Measurements from ENCODE around the gene DUSP22. TPM values are rescaled to one million over a fixed set of nuclear protein-coding genes. Genes with fewer than 3 reads are reported as not detected.

Gene DUSP22
- total and polyA plus RNA-seq, 2 experiments from 2014 or later, result 24.2 to 26.3 TPM

DNA sequence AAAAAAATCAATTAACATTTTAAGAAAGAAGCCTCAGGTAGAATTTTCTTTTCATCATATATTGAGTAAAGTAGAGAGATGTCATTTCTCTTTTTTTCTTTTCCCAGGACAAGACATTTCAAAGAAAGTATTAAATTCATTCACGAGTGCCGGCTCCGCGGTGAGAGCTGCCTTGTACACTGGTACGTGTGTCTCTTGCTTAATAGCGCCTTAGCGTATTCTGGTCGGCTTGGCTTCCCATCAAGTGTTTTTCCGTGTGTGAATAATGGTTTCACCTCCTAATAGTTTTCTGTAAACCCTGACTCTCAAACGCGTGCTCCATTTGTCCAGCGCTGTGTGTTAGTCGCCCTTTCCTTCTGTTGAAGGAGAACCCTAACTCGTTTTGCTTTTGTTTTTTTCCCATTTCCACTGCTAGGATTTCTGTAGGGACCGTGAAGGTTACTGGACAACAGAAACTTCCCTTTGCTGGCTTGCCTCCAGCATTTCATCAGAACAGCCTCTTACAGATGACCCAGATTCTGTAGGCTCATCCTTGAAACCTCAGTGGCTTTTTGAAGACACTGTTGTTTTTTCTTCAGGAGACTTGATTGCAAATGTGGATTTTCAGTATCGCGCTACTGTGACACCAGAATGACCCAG lies 53.6 kb downstream of the DUSP22 start:
- 82% methylated on average over 17 of the region's 17 CpGs for WGBS (ENCODE audit: low lambda C conversion rate, missing lambda C conversion rate)
- no peak for DNase-seq (ENCODE audit: low spot score)
- TF ChIP-seq, protein P1, sequence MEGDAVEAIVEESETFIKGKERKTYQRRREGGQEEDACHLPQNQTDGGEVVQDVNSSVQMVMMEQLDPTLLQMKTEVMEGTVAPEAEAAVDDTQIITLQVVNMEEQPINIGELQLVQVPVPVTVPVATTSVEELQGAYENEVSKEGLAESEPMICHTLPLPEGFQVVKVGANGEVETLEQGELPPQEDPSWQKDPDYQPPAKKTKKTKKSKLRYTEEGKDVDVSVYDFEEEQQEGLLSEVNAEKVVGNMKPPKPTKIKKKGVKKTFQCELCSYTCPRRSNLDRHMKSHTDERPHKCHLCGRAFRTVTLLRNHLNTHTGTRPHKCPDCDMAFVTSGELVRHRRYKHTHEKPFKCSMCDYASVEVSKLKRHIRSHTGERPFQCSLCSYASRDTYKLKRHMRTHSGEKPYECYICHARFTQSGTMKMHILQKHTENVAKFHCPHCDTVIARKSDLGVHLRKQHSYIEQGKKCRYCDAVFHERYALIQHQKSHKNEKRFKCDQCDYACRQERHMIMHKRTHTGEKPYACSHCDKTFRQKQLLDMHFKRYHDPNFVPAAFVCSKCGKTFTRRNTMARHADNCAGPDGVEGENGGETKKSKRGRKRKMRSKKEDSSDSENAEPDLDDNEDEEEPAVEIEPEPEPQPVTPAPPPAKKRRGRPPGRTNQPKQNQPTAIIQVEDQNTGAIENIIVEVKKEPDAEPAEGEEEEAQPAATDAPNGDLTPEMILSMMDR (IDR thresholded peaks at IDR 0.05; ENCODE audit: poor library complexity), result no peak
- TF ChIP-seq EZH2 (IDR thresholded peaks at IDR 0.05; ENCODE audit: borderline replicate concordance), result no peak
- no peak for TF ChIP-seq EZH2phosphoT487 (IDR thresholded peaks at IDR 0.05; ENCODE audit: low read depth, severe bottlenecking, unreplicated experiment)

GRCh38 chr6:346386-347030 lies 54.2 kb downstream of the DUSP22 start:
- Histone ChIP-seq H4K20me1 (ENCODE audit: insufficient read depth, poor library complexity, severe bottlenecking) (no peaks in the 10 kb centered on the region), H3K4me1 (ENCODE audit: insufficient read depth) (no peaks in the 10 kb centered on the region), H3K9me2 (replicated peaks; ENCODE audit: insufficient read depth) (no peaks in the 10 kb centered on the region), H3K9me3 (ENCODE audit: low read depth) (no peaks in the 10 kb centered on the region), H3K27ac (no peak overlapping the region), H3K27me3 (no peaks in the 10 kb centered on the region), H3K4me2 (no peak overlapping the region), H2AFZ (no peak overlapping the region), H3K79me2 (no peaks in the 10 kb centered on the region), H3K36me3 (replicated peaks; ENCODE audit: insufficient read depth, low read depth) (no peaks in the 10 kb centered on the region), H3K4me3 (no peak overlapping the region)
- DNase-seq (ENCODE audit: low spot score), result no peak
- TF ChIP-seq EZH2 (IDR thresholded peaks at IDR 0.05; ENCODE audit: borderline replicate concordance) (no peak), EZH2phosphoT487 (IDR thresholded peaks at IDR 0.05; ENCODE audit: low read depth, severe bottlenecking, unreplicated experiment) (no peak)
- TF ChIP-seq, protein P1 (IDR thresholded peaks at IDR 0.05; ENCODE audit: poor library complexity), result no peak
- 75% methylated on average over 10 of the region's 10 CpGs for WGBS (ENCODE audit: low lambda C conversion rate, missing lambda C conversion rate)

More for the DNA sequence above, 53.6 kb downstream of the DUSP22 start:
- Histone ChIP-seq H3K27me3 (no peaks in the 10 kb centered on the region), H3K4me1 (ENCODE audit: insufficient read depth) (no peaks in the 10 kb centered on the region), H3K4me2 (no peak overlapping the region), H4K20me1 (ENCODE audit: insufficient read depth, poor library complexity, severe bottlenecking) (no peaks in the 10 kb centered on the region), H2AFZ (no peak overlapping the region), H3K36me3 (replicated peaks; ENCODE audit: insufficient read depth, low read depth) (no peaks in the 10 kb centered on the region), H3K9me2 (replicated peaks; ENCODE audit: insufficient read depth) (no peaks in the 10 kb centered on the region), H3K9me3 (ENCODE audit: low read depth) (no peaks in the 10 kb centered on the region), H3K79me2 (no peaks in the 10 kb centered on the region), H3K4me3 (no peak overlapping the region), H3K27ac (no peak overlapping the region)

GRCh38 chr6:347232-347631 lies 54.9 kb downstream of the DUSP22 start:
- WGBS (ENCODE audit: low lambda C conversion rate, missing lambda C conversion rate), result 81% methylated on average over 4 of the region's 4 CpGs
- no peaks in the 10 kb centered on the region for H3K27me3 ChIP-seq
- TF ChIP-seq EZH2phosphoT487 (IDR thresholded peaks at IDR 0.05; ENCODE audit: low read depth, severe bottlenecking, unreplicated experiment), result no peak
- TF ChIP-seq, protein P1 (IDR thresholded peaks at IDR 0.05; ENCODE audit: poor library complexity), result no peak
- TF ChIP-seq EZH2 (IDR thresholded peaks at IDR 0.05; ENCODE audit: borderline replicate concordance), result no peak
- no peaks in the 10 kb centered on the region for H3K79me2 ChIP-seq
- no peak overlapping the region for H3K27ac ChIP-seq
- H3K36me3 ChIP-seq (replicated peaks; ENCODE audit: insufficient read depth, low read depth), result no peaks in the 10 kb centered on the region
- H3K9me3 ChIP-seq (ENCODE audit: low read depth), result no peaks in the 10 kb centered on the region
- H3K4me3 ChIP-seq, result no peak overlapping the region
- no peak overlapping the region for H2AFZ ChIP-seq
- H3K4me2 ChIP-seq, result no peak overlapping the region
- DNase-seq (ENCODE audit: low spot score), result no peak
- H3K9me2 ChIP-seq (replicated peaks; ENCODE audit: insufficient read depth), result no peaks in the 10 kb centered on the region
- H4K20me1 ChIP-seq (ENCODE audit: insufficient read depth, poor library complexity, severe bottlenecking), result no peaks in the 10 kb centered on the region
- no peaks in the 10 kb centered on the region for H3K4me1 ChIP-seq (ENCODE audit: insufficient read depth)

Measured in hepatocyte (in vitro differentiated cells).